NOMO-1 (cell line): Measurements from ENCODE around the gene FADS3.

Experiments
- DNase-seq, 2 experiments: peaks; one replicate each; lab custom pipeline; 2025; ENCODE audit not compliant: unreplicated experiment in 2 of 2; lab: John Stamatoyannopoulos, UW

Gene FADS3

DNA sequence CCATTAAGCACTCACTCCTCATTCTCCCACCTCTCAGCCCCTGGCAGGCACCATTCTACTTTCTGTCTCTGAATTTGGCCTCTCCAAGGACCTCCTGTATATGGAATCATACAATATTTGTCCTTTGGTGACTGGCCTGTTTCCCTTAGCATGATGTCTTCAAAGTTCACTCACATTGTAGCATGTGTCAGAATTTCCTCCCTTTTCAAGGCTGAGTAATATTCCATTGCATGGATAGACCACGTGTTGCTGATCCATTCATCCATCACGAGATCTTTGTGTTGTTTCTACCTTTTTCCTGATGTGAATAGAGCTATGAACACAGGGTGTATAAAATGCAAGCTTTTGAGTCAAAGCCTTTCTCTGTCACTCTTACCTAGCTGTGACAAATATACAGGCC is 51.6 kb downstream of the FADS3 start:
- DNase-seq = no peak

DNA sequence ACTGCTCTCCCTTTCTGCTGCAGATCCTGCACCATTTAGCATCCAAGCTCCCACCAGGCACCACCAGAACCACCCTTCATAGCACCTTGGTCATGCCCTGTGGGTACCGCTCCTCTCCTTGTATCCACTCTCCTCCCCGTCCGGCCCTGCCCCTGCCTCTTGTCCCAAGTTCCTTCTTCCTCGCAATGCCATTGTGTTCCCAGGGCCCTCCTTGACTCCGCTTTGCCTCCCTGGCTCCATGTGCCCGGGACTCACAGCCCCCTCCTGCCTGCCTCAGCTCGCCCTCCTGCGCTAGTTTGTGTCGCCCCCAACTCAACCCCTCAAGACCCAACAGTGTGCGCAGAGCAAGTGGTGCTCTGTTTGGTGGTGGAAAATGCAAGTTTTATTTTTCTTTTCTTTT is 52.4 kb downstream of the FADS3 start:
- DNase-seq = no peak

DNA sequence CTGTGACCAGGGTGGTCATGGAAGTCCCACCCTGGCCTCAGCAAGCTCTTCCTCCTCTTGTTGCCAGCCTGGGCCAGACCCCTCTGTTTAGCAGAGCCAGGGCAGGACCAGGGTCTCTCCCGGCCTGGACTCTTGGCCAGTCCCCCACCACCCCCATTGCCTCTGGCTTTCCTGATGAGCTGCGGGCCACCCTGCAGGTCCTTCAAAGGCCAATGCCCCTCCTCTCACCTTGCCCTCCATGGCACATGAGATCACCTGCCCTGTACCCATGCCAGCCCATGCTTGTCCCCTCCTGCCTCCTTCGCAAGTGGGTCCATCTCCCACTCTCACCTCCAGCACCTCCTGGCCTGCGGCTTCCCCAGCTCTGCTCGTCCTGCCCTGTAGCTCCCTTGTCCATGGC is 52.8 kb downstream of the FADS3 start:
- DNase-seq = no peak

DNA sequence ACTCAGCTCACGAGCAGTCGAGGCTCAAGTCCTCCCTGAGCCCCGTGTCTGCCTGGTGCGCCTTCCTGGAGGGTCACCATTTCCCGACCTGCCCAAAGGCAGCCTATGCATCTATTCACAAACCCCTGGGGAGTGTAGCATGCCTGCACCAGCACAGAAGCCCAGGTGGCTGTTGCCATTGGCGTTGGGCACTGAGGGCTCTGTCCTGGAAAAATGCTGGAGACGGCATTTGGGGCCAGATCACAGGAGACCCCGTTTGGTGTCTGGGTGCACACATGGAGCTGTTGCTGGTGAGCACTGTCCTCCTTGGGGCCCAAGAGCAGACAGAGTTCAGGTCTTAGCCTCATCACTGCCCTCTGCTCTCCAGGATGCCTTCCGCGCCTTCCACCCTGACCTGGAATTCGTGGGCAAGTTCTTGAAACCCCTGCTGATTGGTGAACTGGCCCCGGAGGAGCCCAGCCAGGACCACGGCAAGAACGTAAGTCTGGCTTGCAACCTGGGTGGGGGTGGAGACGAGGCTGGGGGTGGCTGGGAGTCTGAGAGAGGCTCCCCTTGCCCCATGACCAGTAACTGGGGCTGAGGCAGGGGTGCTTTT is 53.8 kb downstream of the FADS3 start:
- DNase-seq = no peak

DNA sequence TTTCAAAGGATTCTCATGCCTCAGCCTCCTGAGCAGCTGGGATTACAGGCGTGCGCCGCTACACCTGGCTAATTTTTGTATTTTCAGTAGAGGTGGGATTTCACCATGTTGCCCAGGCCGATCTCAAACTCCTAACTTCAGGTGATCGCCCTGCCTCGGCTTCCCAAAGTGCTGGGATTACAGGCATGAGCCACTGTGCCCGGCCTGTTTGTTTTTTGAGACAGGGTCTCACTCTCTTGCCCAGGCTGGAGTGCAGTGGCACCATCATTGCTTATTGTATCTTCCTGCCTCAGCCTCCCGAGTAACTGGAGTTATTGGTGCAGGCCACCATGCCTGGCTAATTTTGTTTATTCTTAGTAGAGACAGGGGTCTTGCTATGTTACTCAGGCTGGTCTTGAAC is 55.2 kb downstream of the FADS3 start:
- no peak for DNase-seq

DNA sequence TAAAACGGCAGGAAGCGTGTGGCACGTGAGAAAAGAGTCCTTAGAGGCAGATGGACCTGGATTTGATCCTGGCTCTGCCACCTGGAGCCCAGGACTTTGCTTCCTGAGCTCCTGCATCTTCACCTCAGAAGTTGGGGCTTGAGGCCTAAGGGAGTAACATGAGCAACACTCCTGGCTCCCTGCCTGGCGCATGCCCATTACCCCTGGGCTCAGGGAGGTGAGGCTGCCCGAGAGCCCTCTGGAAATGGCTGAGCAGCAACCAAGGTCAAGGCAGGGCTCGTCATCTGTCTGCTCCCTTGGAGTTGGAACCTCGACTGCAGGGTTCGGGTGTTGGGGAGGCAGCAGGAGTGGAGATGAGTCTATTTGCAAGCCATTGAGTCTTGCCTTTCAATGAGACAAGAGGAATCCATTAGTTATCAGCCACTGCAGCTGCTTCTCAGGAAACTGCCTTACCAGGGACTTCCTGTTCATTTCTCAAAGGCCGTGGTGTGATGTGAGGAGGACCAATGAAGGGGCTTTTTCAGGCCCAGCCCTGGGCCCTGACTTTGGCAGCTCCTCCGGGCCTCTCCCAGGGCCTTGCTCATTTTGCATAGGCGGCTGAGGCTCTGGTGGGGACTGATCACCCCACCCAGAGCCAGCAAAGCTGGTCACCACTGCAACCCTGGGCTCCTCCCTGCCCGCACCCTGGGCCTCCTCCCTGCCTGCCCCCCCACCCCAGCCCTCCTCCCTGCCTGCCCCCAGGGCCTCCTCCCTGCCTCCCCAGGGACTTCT is 56.9 kb downstream of the FADS3 start:
- DNase-seq = peak; percentile 86 to 87

DNA sequence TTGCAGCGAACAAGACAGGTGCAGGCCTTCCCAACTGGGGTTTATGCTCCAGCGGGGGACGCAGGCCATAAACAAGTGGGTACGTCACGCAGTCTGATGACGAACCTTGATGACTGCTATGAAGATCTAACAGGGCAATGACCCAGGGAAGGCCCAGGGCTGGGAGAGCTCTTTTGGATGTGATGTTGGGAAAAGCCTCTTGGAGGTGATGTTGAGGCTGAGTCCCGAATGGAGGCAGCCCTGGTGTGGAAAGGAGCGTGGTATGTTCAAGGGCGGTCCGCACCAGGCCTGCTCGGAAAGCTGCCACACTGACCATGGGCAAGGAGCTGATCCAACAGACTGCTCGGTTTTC is 57.4 kb downstream of the FADS3 start:
- DNase-seq = no peak

DNA sequence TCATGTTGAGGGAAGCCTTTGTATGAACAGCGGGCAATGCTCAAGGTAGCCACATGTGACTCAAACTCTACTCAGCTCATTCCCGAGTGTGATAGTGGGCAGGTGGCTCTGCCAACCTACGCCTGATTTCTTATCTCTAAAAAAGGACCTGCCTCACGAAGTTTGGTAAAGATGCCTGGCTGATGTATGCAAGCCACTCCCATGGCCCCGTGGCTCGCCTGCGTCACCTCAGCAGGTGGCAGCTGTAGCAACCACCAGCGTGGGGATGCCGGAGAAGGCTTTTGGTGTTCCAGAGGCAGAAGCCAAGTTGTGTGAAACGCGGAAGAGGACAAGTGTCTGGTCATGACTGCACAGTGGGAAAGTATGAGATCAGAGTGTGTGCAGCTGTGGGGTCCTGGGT is 57.9 kb downstream of the FADS3 start:
- DNase-seq = no peak

DNA sequence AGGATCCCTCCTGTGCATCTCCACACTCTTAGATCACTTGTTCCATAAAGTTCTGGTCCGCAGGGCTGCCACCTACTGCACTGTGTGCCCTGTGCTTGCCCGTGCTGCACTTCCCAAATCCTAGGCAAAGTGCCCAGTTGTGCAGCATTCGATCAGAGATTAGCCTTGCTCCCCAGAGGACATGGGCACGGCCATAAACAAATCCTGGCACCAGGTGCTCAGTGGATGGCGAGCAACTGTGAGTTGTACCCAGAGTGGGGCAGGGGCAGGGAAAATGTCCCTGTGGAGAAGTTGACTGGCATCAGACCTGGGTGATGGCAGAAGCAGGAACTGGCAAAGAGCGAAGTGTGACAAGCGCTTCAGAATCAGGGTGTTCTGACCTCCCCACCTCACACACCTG is 58.6 kb downstream of the FADS3 start:
- no peak for DNase-seq

DNA sequence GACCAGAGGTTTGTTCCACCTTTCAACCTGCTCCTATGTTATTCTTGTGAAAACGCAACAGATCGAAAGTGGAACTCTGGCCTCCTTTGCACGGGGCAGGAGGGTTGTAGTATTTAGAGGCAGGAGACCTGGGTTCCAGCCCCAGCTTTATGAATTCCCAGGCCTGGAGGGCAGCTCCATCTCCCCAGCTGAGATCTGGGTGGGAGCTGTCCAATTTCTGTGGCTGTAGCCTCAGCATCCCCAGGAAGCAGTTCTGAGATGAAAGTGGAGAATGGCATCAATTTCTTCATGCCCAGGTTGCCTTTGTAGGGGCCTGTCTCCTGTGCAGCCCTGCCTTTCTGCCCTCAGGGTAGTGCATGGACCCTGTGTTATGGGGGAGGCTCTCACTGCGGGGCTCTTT is 59.1 kb downstream of the FADS3 start:
- no peak for DNase-seq

DNA sequence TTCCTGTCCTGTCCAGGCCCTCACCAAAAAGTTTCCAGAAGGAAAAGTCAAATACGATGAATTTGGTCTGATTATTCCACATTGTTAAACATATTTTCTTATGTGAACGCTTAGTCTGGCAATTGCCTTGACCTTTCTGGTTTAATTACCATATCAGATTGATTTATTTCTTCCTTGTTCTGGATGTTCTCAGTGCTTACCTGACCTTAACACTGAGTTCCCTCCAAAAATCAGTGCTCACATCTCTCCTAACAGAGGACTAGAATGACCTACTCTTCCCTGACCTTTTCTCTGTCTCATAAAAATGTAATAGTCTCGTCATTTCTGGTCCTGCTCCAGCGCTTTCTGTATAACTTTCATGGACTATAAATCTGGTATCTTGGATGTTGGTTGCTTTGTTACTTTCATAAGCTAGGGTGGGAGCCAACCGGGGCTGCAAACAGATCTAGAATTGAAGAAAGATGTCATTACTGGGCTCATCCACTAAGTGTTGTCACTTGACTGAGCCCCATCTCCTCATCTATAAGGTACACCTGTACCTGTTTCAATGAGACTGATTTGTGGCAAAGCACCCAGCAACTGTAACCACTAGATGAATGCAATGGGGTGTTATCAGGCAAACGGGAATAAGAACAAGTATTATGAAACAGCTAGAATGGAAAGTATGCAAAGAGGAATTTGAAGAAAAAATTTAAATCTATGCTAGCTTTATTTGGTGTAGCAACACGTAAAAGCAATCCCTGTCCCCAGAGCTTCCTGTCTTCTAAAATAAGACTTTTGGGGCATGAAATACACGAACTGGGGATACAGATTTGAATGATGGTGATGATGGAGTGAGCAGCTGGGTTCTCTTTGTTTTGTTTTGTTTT is 60.9 kb downstream of the FADS3 start:
- DNase-seq = peak in 1 of 2 experiments; percentile 40

DNA sequence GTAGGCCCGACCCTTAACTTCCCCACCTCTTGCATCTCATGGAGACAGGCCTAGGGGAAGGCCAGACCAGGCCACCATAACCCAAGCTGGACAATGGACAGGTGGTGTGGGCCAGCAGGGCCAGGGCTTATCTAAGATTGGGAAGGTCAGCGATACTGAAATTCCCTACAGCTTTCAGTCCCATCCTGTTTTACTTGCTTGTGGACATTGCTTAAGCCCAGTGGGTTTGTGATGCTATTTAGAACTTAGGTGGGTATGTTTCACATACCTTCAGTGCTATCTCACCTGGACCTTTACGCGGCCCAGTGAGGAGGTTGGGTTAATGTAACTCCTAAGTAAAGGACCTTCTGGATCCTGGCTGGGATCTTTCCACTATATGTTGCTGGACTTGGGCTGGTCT is 61.5 kb downstream of the FADS3 start:
- no peak for DNase-seq

DNA sequence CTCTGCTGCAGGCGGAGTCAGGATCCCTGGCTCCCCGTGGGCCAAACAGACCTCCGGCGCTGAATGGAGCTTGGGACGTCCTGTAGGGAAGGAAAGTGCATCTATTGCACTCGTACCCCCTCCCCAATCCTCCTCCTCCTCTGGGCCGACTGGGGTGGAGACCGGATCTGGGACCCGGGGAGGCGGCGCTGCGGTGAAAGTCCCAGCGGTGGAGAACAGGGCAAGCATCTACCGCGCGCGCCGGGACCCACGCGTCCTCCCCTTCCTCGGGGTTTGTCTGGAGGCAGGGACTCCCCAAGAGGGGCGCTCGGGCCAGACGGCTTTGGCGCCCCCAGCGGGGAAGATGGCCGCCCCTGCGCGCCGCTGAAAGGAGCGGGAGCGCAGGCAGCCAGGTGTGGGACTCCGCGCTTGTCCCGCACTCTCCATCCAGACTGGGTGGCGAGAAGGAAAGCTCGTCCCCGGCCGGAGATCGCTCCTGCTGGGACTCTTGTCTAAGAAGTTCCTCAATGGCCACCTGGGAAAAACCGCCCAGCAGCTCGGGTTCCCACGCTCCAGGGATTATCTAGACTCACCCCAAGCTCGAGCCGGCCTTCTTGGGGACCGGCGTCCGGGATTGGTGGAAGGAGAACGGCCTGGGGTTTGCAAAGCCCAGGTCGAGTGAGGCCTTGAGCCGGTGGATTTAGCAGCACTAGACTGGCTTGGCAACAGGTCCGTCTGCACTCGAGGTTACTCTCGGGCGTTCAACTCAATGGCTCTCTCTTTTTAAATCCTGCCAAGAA is 62.5 kb downstream of the FADS3 start:
- DNase-seq = peak; percentile 14 to 16

DNA sequence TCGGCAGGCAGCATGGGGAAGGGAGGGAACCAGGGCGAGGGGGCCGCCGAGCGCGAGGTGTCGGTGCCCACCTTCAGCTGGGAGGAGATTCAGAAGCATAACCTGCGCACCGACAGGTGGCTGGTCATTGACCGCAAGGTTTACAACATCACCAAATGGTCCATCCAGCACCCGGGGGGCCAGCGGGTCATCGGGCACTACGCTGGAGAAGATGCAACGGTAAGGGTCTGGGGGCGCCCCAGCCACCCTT is 63.0 kb downstream of the FADS3 start:
- DNase-seq = no peak

DNA sequence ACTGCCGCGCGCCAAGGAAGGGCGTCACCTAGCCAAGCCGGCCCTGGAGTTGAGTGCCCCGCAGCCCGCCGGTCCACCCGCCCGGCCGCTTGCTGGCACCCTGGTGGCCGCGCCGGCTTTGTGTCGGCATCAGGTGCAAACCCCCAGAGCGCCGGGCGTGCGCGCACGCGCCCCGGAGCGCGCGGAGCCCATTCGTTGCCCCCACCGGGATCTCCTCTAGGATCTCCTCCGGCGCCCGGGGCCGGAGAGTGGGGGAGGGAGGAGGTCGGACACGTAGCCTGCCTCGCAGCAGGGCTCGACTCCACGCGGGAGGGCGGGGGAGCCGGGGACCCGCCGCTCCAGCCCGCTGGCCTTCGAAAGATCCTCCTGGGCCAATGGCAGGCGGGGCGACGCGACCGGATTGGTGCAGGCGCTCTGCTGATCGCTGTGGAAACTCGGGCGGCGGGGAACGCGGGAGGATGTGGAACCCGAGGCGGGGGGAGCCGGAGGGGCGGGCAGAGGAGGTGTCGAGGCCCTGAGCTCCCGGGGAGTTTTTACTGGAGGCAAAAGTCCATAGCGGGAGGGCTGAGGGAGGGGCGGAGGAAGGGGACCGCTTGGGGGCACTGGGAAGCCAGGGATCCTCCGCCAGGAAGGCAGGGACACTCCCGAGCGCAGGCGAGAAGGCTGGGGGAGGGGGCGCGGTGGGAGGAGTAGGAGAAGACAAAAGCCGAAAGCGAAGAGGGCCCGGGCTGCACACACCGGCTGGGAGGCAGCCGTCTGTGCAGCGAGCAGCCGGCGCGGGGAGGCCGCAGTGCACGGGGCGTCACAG is 63.6 kb downstream of the FADS3 start, which contains the start of gene FADS2:
Gene FADS2 (plus strand): TSS at position 730 of the 808 bp plus-strand sequence. CDS start 91 bp downstream, outside the sequence.
- peak; percentile 94 to 95 for DNase-seq

DNA sequence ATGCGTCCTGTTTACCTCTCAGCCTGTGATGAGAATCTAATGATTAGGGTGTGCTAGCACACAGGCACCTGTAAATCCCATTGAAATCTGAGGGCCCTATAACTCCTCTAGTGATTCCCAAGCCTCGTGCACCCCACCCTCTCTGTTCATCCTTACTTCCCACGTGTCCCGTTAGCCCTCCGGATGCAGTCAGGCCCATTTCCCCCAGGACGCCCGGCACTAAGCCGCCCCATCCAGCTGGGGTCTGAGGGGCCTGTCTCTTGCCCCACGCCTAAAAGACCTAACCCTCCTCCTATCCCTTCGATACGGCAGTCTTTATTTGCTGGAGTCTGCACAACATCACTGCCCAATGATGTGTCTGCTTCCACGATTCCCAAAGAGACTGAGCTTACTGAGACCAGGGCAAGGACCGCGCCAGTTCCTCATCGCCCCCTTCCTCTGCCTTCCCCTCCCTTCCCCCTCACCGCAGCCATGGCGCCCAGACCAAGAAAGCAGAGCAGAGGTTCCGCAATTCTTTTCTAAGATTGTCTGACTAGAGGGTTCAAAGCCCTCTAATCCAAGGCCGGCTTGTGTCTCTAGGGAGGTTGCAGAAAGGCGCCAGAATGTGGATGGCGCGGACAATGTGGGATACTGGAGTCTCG is 64.3 kb downstream of the FADS3 start:
- DNase-seq = peak; percentile 71 to 75
